ENCODE measurements around the gene SLC5A7.

SLC5A7 gene

GRCh38 chr2:107986278-107987217 lies at the start of gene SLC5A7:
Gene SLC5A7 (plus strand): TSS chr2:107986524. CDS start chr2:107988156, 1,632 bp downstream.
- DNase-seq (ENCODE audit: low spot score) (no peak), FAIRE-seq (no peak)

GRCh38 chr2:107961395-107961794 lies 24.9 kb upstream of the SLC5A7 start:
- DNase-seq (ENCODE audit: low spot score) (no peak), FAIRE-seq (no peak)

GRCh38 chr2:107964185-107964584 lies 22.1 kb upstream of the SLC5A7 start:
- FAIRE-seq, result no peak

GRCh38 chr2:107984707-107985106 lies 1.6 kb upstream of the SLC5A7 start:
- DNase-seq (ENCODE audit: low spot score) (no peak), FAIRE-seq (no peak)

More at GRCh38 chr2:107964185-107964584, 22.1 kb upstream of the SLC5A7 start:
- DNase-seq (ENCODE audit: low spot score), result no peak

GRCh38 chr2:107988108-107988507 lies 1.8 kb downstream of the SLC5A7 start:
- no peak for FAIRE-seq
- DNase-seq (ENCODE audit: low spot score), result no peak

- FAIRE-seq, result no peak
- DNase-seq (ENCODE audit: low spot score), result no peak
Measured at GRCh38 chr2:107989445-107989844, 3.1 kb downstream of the SLC5A7 start.

GRCh38 chr2:107990718-107991117 lies 4.4 kb downstream of the SLC5A7 start:
- FAIRE-seq, result no peak
- DNase-seq (ENCODE audit: low spot score), result no peak

GRCh38 chr2:107992069-107992468 lies 5.7 kb downstream of the SLC5A7 start:
- FAIRE-seq (no peak), DNase-seq (ENCODE audit: low spot score) (no peak)

- FAIRE-seq, result no peak
- no peak for DNase-seq (ENCODE audit: low spot score)
Measured at GRCh38 chr2:107999158-107999557, 12.8 kb downstream of the SLC5A7 start.

- FAIRE-seq (no peak), DNase-seq (ENCODE audit: low spot score) (no peak)
Measured at GRCh38 chr2:108010912-108011591, 24.7 kb downstream of the SLC5A7 start.

- FAIRE-seq (no peak), DNase-seq (ENCODE audit: low spot score) (no peak)
Measured at GRCh38 chr2:108013305-108013704, 27.0 kb downstream of the SLC5A7 start.

GRCh38 chr2:108022628-108023027 lies 36.3 kb downstream of the SLC5A7 start:
- FAIRE-seq, result no peak

GRCh38 chr2:108023776-108024175 lies 37.5 kb downstream of the SLC5A7 start:
- no peak for FAIRE-seq
- no peak for DNase-seq (ENCODE audit: low spot score)

More at GRCh38 chr2:108022628-108023027, 36.3 kb downstream of the SLC5A7 start:
- DNase-seq (ENCODE audit: low spot score), result no peak

- no peak for FAIRE-seq
Measured at GRCh38 chr2:108026092-108026794, 39.9 kb downstream of the SLC5A7 start.

GRCh38 chr2:108029496-108029895 lies 43.2 kb downstream of the SLC5A7 start:
- DNase-seq (ENCODE audit: low spot score), result no peak
- FAIRE-seq, result no peak

More at GRCh38 chr2:108026092-108026794, 39.9 kb downstream of the SLC5A7 start:
- no peak for DNase-seq (ENCODE audit: low spot score)

GRCh38 chr2:108029912-108030311 lies 43.6 kb downstream of the SLC5A7 start:
- no peak for DNase-seq (ENCODE audit: low spot score)
- FAIRE-seq, result no peak

GRCh38 chr2:108031471-108031941 lies 45.2 kb downstream of the SLC5A7 start:
- no peak for DNase-seq (ENCODE audit: low spot score)
- FAIRE-seq, result no peak

- FAIRE-seq (no peak), DNase-seq (ENCODE audit: low spot score) (no peak)
Measured at GRCh38 chr2:108034843-108035242, 48.5 kb downstream of the SLC5A7 start.

GRCh38 chr2:108048752-108049151 lies 62.4 kb downstream of the SLC5A7 start:
- no peak for FAIRE-seq
- DNase-seq (ENCODE audit: low spot score), result no peak

- FAIRE-seq (no peak), DNase-seq (ENCODE audit: low spot score) (no peak)
Measured at GRCh38 chr2:108058576-108059137, 72.3 kb downstream of the SLC5A7 start.

- FAIRE-seq, result no peak
Measured at GRCh38 chr2:108061439-108062042, 75.2 kb downstream of the SLC5A7 start.

More at GRCh38 chr2:108061439-108062042, 75.2 kb downstream of the SLC5A7 start:
- DNase-seq (ENCODE audit: low spot score), result no peak

Measured in RCC 7860 (cell line).